PC-3 (cell line): ENCODE data around the gene TRPM1. TPM values are rescaled to one million over a fixed set of nuclear protein-coding genes. Genes with fewer than 3 reads are reported as not detected.

ENCODE experiments used
- ATAC-seq: fragments of 200-7000 bp; cut with Tn5 transposase; 2 replicates; pipeline ENCODE4 v1.9.1; 2020; ENCODE audit warnings: mild to moderate bottlenecking, moderate library complexity
- BruUV-seq: library from RNA; stranded (reverse); fragments of 400-500 nt; replicated peaks from 2 replicates; lab custom pipeline; 2021; lab: Mats Ljungman, UMichigan
- CTCF ChIA-PET: fragments of 300-600 bp; sonication (Branson Sonifier 250); formaldehyde crosslinking; loops from one replicate; lab custom pipeline; 2022; ENCODE audit warnings: antibody characterized with exemption; lab: Charles Lee
- POLR2A ChIA-PET: fragments of 300-600 bp; sonication (Branson Sonifier 250); formaldehyde crosslinking; loops from one replicate; lab custom pipeline; 2022; ENCODE audit warnings: antibody characterized with exemption; ENCODE audit not compliant: unreplicated experiment; lab: Charles Lee
- DNase-seq: peaks from one replicate; pipeline ENCODE4 v3.0.0-alpha.2; 2015
- H2AFZ ChIP-seq: fragments of 300-600 bp; sonication (generic); 2 replicates; pipeline ENCODE4 v1.6.0; 2016; ENCODE audit warnings: antibody characterized with exemption, low read length
- H3F3A ChIP-seq: fragments of 300-600 bp; sonication (generic); one replicate; pipeline ENCODE4 v1.6.0; 2017; ENCODE audit warnings: antibody characterized with exemption, low read length, control low read depth, mild to moderate bottlenecking; ENCODE audit not compliant: unreplicated experiment
- H3K27ac ChIP-seq: fragments of 300-600 bp; sonication (generic); 2 replicates; pipeline ENCODE4 v1.5.1; 2016; ENCODE audit warnings: mild to moderate bottlenecking, low read length
- H3K27me3 ChIP-seq: fragments of 300-600 bp; sonication (generic); 2 replicates; pipeline ENCODE4 v1.6.1; 2016; ENCODE audit warnings: low read length, mixed read lengths
- H3K36me3 ChIP-seq: fragments of 300-600 bp; sonication (generic); 2 replicates; pipeline ENCODE4 v1.6.1; 2016; ENCODE audit warnings: low read depth, mixed run types, low read length, mixed read lengths
- H3K4me1 ChIP-seq: fragments of 300-600 bp; sonication (generic); 2 replicates; pipeline ENCODE4 v1.5.1; 2016; ENCODE audit warnings: low read length; ENCODE audit not compliant: insufficient read depth
- H3K4me2 ChIP-seq: fragments of 300-600 bp; sonication (generic); 2 replicates; pipeline ENCODE4 v1.6.0; 2016; ENCODE audit warnings: low read length
- H3K4me3 ChIP-seq: fragments of 300-600 bp; sonication (generic); 2 replicates; pipeline ENCODE4 v1.5.1; 2016; ENCODE audit warnings: mild to moderate bottlenecking, low read length, mixed read lengths
- H3K79me2 ChIP-seq: fragments of 300-600 bp; sonication (generic); 2 replicates; pipeline ENCODE4 v1.6.1; 2017; ENCODE audit warnings: low read length, mixed read lengths
- H3K9ac ChIP-seq: fragments of 300-600 bp; sonication (generic); 2 replicates; pipeline ENCODE4 v1.6.0; 2016; ENCODE audit warnings: mild to moderate bottlenecking, low read length
- H3K9me2 ChIP-seq: fragments of 300-600 bp; sonication (generic); replicated peaks from 2 replicates; pipeline ENCODE4 v1.6.1; 2016; ENCODE audit warnings: mixed run types, low read length, mixed read lengths
- H3K9me3 ChIP-seq: fragments of 300-600 bp; sonication (generic); 2 replicates; pipeline ENCODE4 v1.6.1; 2016; ENCODE audit warnings: low read length, mixed read lengths
- H4K20me1 ChIP-seq: fragments of 300-600 bp; sonication (generic); 2 replicates; pipeline ENCODE4 v1.6.1; 2016; ENCODE audit warnings: low read length, mixed read lengths
- CTCF ChIP-seq: fragments of 300-600 bp; sonication (generic); conservative IDR thresholded peaks from 2 replicates; pipeline ENCODE4 v1.5.1; 2017; ENCODE audit warnings: antibody characterized with exemption, low read depth, mild to moderate bottlenecking, low read length
- EZH2 ChIP-seq: fragments of 300-600 bp; sonication (generic); IDR thresholded peaks from one replicate; pipeline ENCODE4 v1.6.1; 2017; ENCODE audit warnings: antibody characterized with exemption, mild to moderate bottlenecking, low read length; ENCODE audit not compliant: unreplicated experiment
- EZH2phosphoT487 ChIP-seq: fragments of 300-600 bp; sonication (generic); IDR thresholded peaks from 2 replicates; pipeline ENCODE4 v1.6.1; 2018; ENCODE audit warnings: mild to moderate bottlenecking, antibody characterized with exemption, low read length, borderline replicate concordance
- intact Hi-C: fragments of 100-400 bp; cut with micrococcal nuclease; formaldehyde crosslinking; loops from 2 replicates; pipeline ENCODE4 v1.9.0; 2023
- total RNA-seq: library from RNA; depleted of rRNA; stranded (reverse); fragments of >200 nt; gene quantifications from 2 replicates; pipeline ENCODE4 v1.2.3, GENCODE V29; 2014

Gene TRPM1
- total RNA-seq, 1 experiment from 2014 or later = not detected

GRCh38 chr15:31129769-31130303 is 28.3 kb upstream of the TRPM1 start:
- H3K79me2 ChIP-seq = no peaks in the 10 kb centered on the region
- H3K9me2 ChIP-seq = no peaks in the 10 kb centered on the region
- no peak overlapping the region for H3K4me2 ChIP-seq
- no peak overlapping the region for H3K27ac ChIP-seq
- ATAC-seq (no peak), DNase-seq (no peak)
- no peak overlapping the region for H3K9ac ChIP-seq
- no peak overlapping the region for H3K4me3 ChIP-seq
- ChIA-PET POLR2A (no interaction called here), CTCF (interaction anchor here (1.0 kb wide), 1 partner anchor 271 kb away, joined by 4 read pairs; no protein-coding TSS in a partner anchor)
- no peaks in the 10 kb centered on the region for H3K4me1 ChIP-seq
- intact Hi-C loops = loop anchor here (2.0 to 10.0 kb wide), 2 partner anchors 235 to 465 kb away; no protein-coding TSS in a partner anchor
- BruUV-seq = no TSS peak
- H3K27me3 ChIP-seq = peaks cover 16% of the 10 kb centered on the region
- TF ChIP-seq EZH2 (no peak), CTCF (no peak), EZH2phosphoT487 (no peak)
- no peaks in the 10 kb centered on the region for H3K36me3 ChIP-seq
- no peaks in the 10 kb centered on the region for H4K20me1 ChIP-seq
- no peak overlapping the region for H2AFZ ChIP-seq
- H3K9me3 ChIP-seq = no peaks in the 10 kb centered on the region
- H3F3A ChIP-seq = no peaks in the 10 kb centered on the region

DNA sequence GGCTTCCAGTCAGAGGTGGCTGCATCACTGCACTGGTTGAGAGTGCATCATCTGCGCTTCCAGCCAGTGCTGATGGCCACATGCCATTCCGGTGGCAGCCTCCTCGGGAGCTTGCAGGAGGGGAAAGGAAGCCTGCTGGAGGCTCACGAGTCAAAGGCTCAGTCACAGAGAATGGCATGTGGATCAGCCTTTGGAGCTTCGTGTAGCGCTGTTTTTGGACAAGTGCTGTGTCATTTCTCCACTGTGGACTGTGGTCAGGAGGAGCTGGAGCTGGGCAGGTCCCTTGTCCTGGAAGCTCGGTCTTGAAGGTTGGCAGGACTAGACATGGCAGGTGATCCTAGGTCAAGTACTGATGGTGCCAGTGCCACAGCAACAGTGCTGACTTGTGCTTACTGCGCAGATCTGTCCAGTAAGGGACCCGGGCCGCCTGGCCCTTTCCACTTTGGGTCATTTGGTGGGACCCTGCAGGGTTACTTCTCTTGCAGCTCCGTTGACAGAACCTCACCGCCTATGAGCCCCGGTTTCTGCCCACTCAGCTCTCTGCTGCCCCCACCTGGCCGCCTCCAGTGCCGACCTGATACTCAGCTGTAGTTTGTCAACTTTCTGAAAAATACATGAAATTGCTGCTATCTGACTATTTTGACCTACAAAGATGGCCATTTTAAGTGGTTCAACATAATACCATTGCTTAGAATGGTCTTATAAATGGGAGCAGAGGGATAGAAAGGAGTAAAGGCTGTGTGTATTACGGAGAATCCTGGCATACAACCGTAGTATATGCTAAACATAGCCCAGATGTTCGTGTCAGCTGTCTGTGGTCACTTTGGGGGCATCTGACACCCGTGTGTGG is 27.6 kb upstream of the TRPM1 start:
- Histone ChIP-seq H3K4me2 (peak overlapping the region; percentile 7), H3K9me3 (no peaks in the 10 kb centered on the region), H3K79me2 (no peaks in the 10 kb centered on the region), H4K20me1 (no peaks in the 10 kb centered on the region), H3K27ac (no peak overlapping the region), H3K4me3 (no peak overlapping the region), H2AFZ (peak overlapping the region; percentile 52), H3F3A (no peaks in the 10 kb centered on the region), H3K4me1 (no peaks in the 10 kb centered on the region), H3K9ac (no peak overlapping the region), H3K27me3 (peaks cover 15% of the 10 kb centered on the region), H3K9me2 (no peaks in the 10 kb centered on the region), H3K36me3 (no peaks in the 10 kb centered on the region)
- intact Hi-C loops = loop anchor here (2.0 to 10.0 kb wide), 2 partner anchors 234 to 464 kb away; no protein-coding TSS in a partner anchor
- ATAC-seq (peak; percentile 77), DNase-seq (peak; percentile 58)
- CTCF ChIA-PET = interaction anchor here (0.6 to 1.0 kb wide), 3 partner anchors 240 to 270 kb away, joined by 3 to 8 read pairs (median 4); no protein-coding TSS in a partner anchor
- no peak for TF ChIP-seq EZH2phosphoT487
- peak; percentile 95 for TF ChIP-seq CTCF
- no TSS peak for BruUV-seq
- POLR2A ChIA-PET = no interaction called here
